ACC112 (cell line): ENCODE data around the gene MAPT.

ENCODE experiments used
- H2AFZ ChIP-seq: fragments of 200-600 bp; sonication (generic); one replicate; pipeline ENCODE4 v1.6.0; 2017; ENCODE audit warnings: antibody characterized with exemption, low read length; ENCODE audit not compliant: unreplicated experiment
- H3K27ac ChIP-seq: fragments of 200-600 bp; sonication (generic); 2 replicates; pipeline ENCODE4 v1.5.1; 2014; ENCODE audit warnings: low read depth, mild to moderate bottlenecking, antibody characterized with exemption, low read length, moderate library complexity
- H3K27me3 ChIP-seq: fragments of 200-600 bp; sonication (generic); 2 replicates; pipeline ENCODE4 v1.6.1; 2014; ENCODE audit warnings: mild to moderate bottlenecking, antibody characterized with exemption, low read length, moderate library complexity, mixed read lengths; ENCODE audit not compliant: insufficient read depth
- H3K36me3 ChIP-seq: fragments of 200-600 bp; sonication (generic); 2 replicates; pipeline ENCODE4 v1.6.1; 2016; ENCODE audit warnings: mild to moderate bottlenecking, antibody characterized with exemption, low read length, moderate library complexity, mixed read lengths; ENCODE audit not compliant: insufficient read depth
- H3K4me1 ChIP-seq: fragments of 200-600 bp; sonication (generic); one replicate; pipeline ENCODE4 v1.6.1; 2016; ENCODE audit warnings: low read length, mixed read lengths; ENCODE audit not compliant: insufficient read depth, unreplicated experiment, control insufficient read depth
- H3K4me3 ChIP-seq: fragments of 200-600 bp; sonication (generic); 2 replicates; pipeline ENCODE4 v1.5.1; 2014; ENCODE audit warnings: mild to moderate bottlenecking, low read depth, low read length
- H3K79me2 ChIP-seq: fragments of 200-600 bp; sonication (generic); one replicate; pipeline ENCODE4 v1.6.0; 2016; ENCODE audit warnings: low read length; ENCODE audit not compliant: control insufficient read depth, unreplicated experiment, insufficient read depth

The MAPT gene

GRCh38 chr17:46025060-46025459 is 130.7 kb downstream of the MAPT start:
- no peak overlapping the region for H2AFZ ChIP-seq

GRCh38 chr17:46025510-46026165 is 131.3 kb downstream of the MAPT start:
- Histone ChIP-seq H3K4me3 (no peak overlapping the region), H3K79me2 (no peaks in the 10 kb centered on the region), H2AFZ (no peak overlapping the region), H3K36me3 (0 out of 2 replicates have a peak, but pooled peaks cover 6% of the 10 kb centered on the region), H3K4me1 (no peaks in the 10 kb centered on the region), H3K27me3 (no peaks in the 10 kb centered on the region), H3K27ac (no peak overlapping the region)

More at GRCh38 chr17:46025060-46025459, 130.7 kb downstream of the MAPT start:
- H3K79me2 ChIP-seq, result no peaks in the 10 kb centered on the region
- H3K4me1 ChIP-seq, result no peaks in the 10 kb centered on the region
- H3K27me3 ChIP-seq, result no peaks in the 10 kb centered on the region
- H3K4me3 ChIP-seq, result no peak overlapping the region
- H3K27ac ChIP-seq, result no peak overlapping the region
- H3K36me3 ChIP-seq, result 0 out of 2 replicates have a peak, but pooled peaks cover 3% of the 10 kb centered on the region

- Histone ChIP-seq H3K4me1 (no peaks in the 10 kb centered on the region), H3K79me2 (no peaks in the 10 kb centered on the region), H3K27me3 (no peaks in the 10 kb centered on the region), H3K27ac (no peak overlapping the region), H2AFZ (no peak overlapping the region), H3K36me3 (0 out of 2 replicates have a peak, but pooled peaks cover 6% of the 10 kb centered on the region), H3K4me3 (no peak overlapping the region)
These were observed 132.1 kb downstream of the MAPT start for GRCh38 chr17:46026166-46027047.

- no peak overlapping the region for H2AFZ ChIP-seq
- H3K36me3 ChIP-seq, result 0 out of 2 replicates have a peak, but pooled peaks cover 2% of the 10 kb centered on the region
- H3K27ac ChIP-seq, result no peak overlapping the region
- no peaks in the 10 kb centered on the region for H3K4me1 ChIP-seq
- H3K27me3 ChIP-seq, result no peaks in the 10 kb centered on the region
- no peak overlapping the region for H3K4me3 ChIP-seq
- no peaks in the 10 kb centered on the region for H3K79me2 ChIP-seq
These were observed 133.0 kb downstream of the MAPT start for GRCh38 chr17:46027048-46027975.

- Histone ChIP-seq H3K4me1 (no peaks in the 10 kb centered on the region), H3K4me3 (no peak overlapping the region), H3K79me2 (no peaks in the 10 kb centered on the region), H2AFZ (no peak overlapping the region), H3K36me3 (0 out of 2 replicates have a peak, but pooled peaks cover 2% of the 10 kb centered on the region), H3K27me3 (no peaks in the 10 kb centered on the region), H3K27ac (no peak overlapping the region)
These were observed 133.6 kb downstream of the MAPT start for GRCh38 chr17:46027976-46028325.

- Histone ChIP-seq H3K79me2 (no peaks in the 10 kb centered on the region), H2AFZ (no peak overlapping the region), H3K36me3 (0 out of 2 replicates have a peak, but pooled peaks cover 2% of the 10 kb centered on the region), H3K4me3 (no peak overlapping the region), H3K27ac (no peak overlapping the region), H3K27me3 (no peaks in the 10 kb centered on the region), H3K4me1 (no peaks in the 10 kb centered on the region)
These were observed 134.0 kb downstream of the MAPT start for GRCh38 chr17:46028374-46028773.

- H3K79me2 ChIP-seq, result no peaks in the 10 kb centered on the region
- no peaks in the 10 kb centered on the region for H3K4me1 ChIP-seq
- no peak overlapping the region for H3K27ac ChIP-seq
- H2AFZ ChIP-seq, result no peak overlapping the region
- no peak overlapping the region for H3K4me3 ChIP-seq
- no peaks in the 10 kb centered on the region for H3K27me3 ChIP-seq
- 0 out of 2 replicates have a peak, but pooled peaks cover 2% of the 10 kb centered on the region for H3K36me3 ChIP-seq
These were observed 134.7 kb downstream of the MAPT start for GRCh38 chr17:46028981-46029565.

GRCh38 chr17:46029627-46030026 is 135.3 kb downstream of the MAPT start:
- Histone ChIP-seq H2AFZ (no peak overlapping the region), H3K27ac (no peak overlapping the region), H3K36me3 (0 out of 2 replicates have a peak, but pooled peaks cover 2% of the 10 kb centered on the region), H3K27me3 (no peaks in the 10 kb centered on the region), H3K79me2 (no peaks in the 10 kb centered on the region), H3K4me3 (no peak overlapping the region), H3K4me1 (no peaks in the 10 kb centered on the region)

GRCh38 chr17:46030752-46031151 is 136.4 kb downstream of the MAPT start:
- Histone ChIP-seq H3K4me1 (no peaks in the 10 kb centered on the region), H3K27ac (no peak overlapping the region), H3K36me3 (0 out of 2 replicates have a peak, but pooled peaks cover 2% of the 10 kb centered on the region), H3K79me2 (no peaks in the 10 kb centered on the region), H3K4me3 (no peak overlapping the region), H2AFZ (no peak overlapping the region), H3K27me3 (no peaks in the 10 kb centered on the region)

GRCh38 chr17:46031440-46031839 is 137.1 kb downstream of the MAPT start:
- H3K4me1 ChIP-seq, result no peaks in the 10 kb centered on the region
- H3K27me3 ChIP-seq, result no peaks in the 10 kb centered on the region
- H3K4me3 ChIP-seq, result no peak overlapping the region
- H2AFZ ChIP-seq, result no peak overlapping the region
- no peaks in the 10 kb centered on the region for H3K79me2 ChIP-seq
- H3K36me3 ChIP-seq, result 0 out of 2 replicates have a peak, but pooled peaks cover 2% of the 10 kb centered on the region
- no peak overlapping the region for H3K27ac ChIP-seq
